Testis (tissue), 3 donors: ENCODE results near the gene DAPK3. TPM values are rescaled to one million over a fixed set of nuclear protein-coding genes. Genes with fewer than 3 reads are reported as not detected.
"Not testable (repeated sequence)": the region's sequence is repeated elsewhere in the genome, so short reads cannot be mapped to it uniquely, and the experiment has no call there.

Source experiments
- DNase-seq: peaks from one replicate; pipeline ENCODE4 v3.0.0-alpha.2; 2019
- H3K27ac ChIP-seq, 2 donors: fragments of 200-600 bp; sonication (generic); one replicate each; pipeline ENCODE4 v1.5.1; 2019
- H3K27me3 ChIP-seq: fragments of 200-600 bp; sonication (generic); one replicate; pipeline ENCODE4 v1.5.1; 2019
- H3K36me3 ChIP-seq: fragments of 200-600 bp; sonication (generic); one replicate; pipeline ENCODE4 v1.5.1; 2017; ENCODE audit warnings: low read depth; ENCODE audit errors: missing control alignments
- H3K4me1 ChIP-seq: fragments of 200-600 bp; sonication (generic); one replicate; pipeline ENCODE4 v1.5.1; 2019
- H3K4me3 ChIP-seq, 2 donors: fragments of 200-600 bp; sonication (generic); one replicate each; pipeline ENCODE4 v1.5.1; 2017 to 2019
- H3K9me3 ChIP-seq: fragments of 200-600 bp; sonication (generic); one replicate; pipeline ENCODE4 v1.5.1; 2017
- CTCF ChIP-seq, 3 experiments: fragments of 450-650 bp in 2 of 3; fragments of 200-600 bp in 1 of 3; sonication (generic) in 1 of 3; IDR thresholded peaks; one replicate each; pipeline ENCODE4 v1.5.1; 2016 to 2019; ENCODE audit warnings: antibody characterized with exemption in 3 of 3, mild to moderate bottlenecking in 2 of 3, moderate library complexity in 1 of 3
- POLR2A ChIP-seq: fragments of 450-650 bp; IDR thresholded peaks from one replicate; pipeline ENCODE4 v1.6.1; 2017; ENCODE audit warnings: antibody characterized with exemption, mild to moderate bottlenecking, moderate library complexity
- WGBS, 2 donors: methylation state at CpG; one replicate each; pipeline ENCODE4 v1.1.5; 2018; 5-methylcytosine and 5-hydroxymethylcytosine counted together
- intact Hi-C: fragments of 100-400 bp; cut with DNase I; formaldehyde crosslinking; loops from one replicate; pipeline ENCODE4 v1.15.1; 2023; ENCODE audit warnings: low total_unique reads
- polyA plus RNA-seq: library from polyadenylated mRNA; stranded (reverse); fragments of 350-450 nt; fragmentation: Illumina TruSeq; extraction: RNeasy Lipid Tissue Mini Kit (QIAGEN cat#74804); gene quantifications from one replicate; pipeline ENCODE4 v1.2.3, GENCODE V29; 2014; ENCODE audit warnings: low read depth, low replicate concordance; ENCODE audit not compliant: insufficient read depth
- total RNA-seq, 2 donors: library from RNA; depleted of rRNA; stranded (reverse); fragments of >200 nt; gene quantifications; one replicate each; pipeline ENCODE4 v1.2.3, GENCODE V29; 2016

The DAPK3 gene
- total and polyA plus RNA-seq, 3 donors from 2014 or later, result 89.8 to 111 (median 102) TPM

GRCh38 chr19:3945838-3946237, 25.1 kb downstream of the DAPK3 start:
- H3K4me1 ChIP-seq, result peaks cover 8% of the 10 kb centered on the region
- 44 to 47% methylated on average over 2 of the region's 2 CpGs for WGBS, 2 donors
- H3K27ac ChIP-seq, result no peak overlapping the region
- H3K9me3 ChIP-seq, result no peaks in the 10 kb centered on the region
- no peak overlapping the region for H3K4me3 ChIP-seq
- intact Hi-C loops, result no loop called here
- no peaks in the 10 kb centered on the region for H3K27me3 ChIP-seq
- H3K36me3 ChIP-seq, result no peaks in the 10 kb centered on the region
- DNase-seq, result no peak
- TF ChIP-seq CTCF (IDR thresholded peaks at IDR 0.05) (no peak), POLR2A (no peak)

- Histone ChIP-seq H3K36me3 (no peaks in the 10 kb centered on the region), H3K27me3 (no peaks in the 10 kb centered on the region), H3K27ac (no peak overlapping the region), H3K4me1 (no peaks in the 10 kb centered on the region), H3K4me3 (no peak overlapping the region), H3K9me3 (no peaks in the 10 kb centered on the region)
- TF ChIP-seq POLR2A, result no peak
- no peak for TF ChIP-seq CTCF (IDR thresholded peaks at IDR 0.05)
- intact Hi-C loops, result no loop called here
- DNase-seq, result no peak
- WGBS, 2 donors, result 77 to 83% methylated on average over 11 of the region's 11 CpGs
These were observed 26.7 kb downstream of the DAPK3 start for GRCh38 chr19:3944018-3944721.

- 82 to 88% methylated on average over 8 of the region's 8 CpGs for WGBS, 2 donors
- H3K36me3 ChIP-seq, result no peaks in the 10 kb centered on the region
These were observed 28.0 kb downstream of the DAPK3 start for GRCh38 chr19:3942790-3943409.

GRCh38 chr19:3938300-3938950, 32.5 kb downstream of the DAPK3 start:
- H3K27me3 ChIP-seq, H3K4me1 ChIP-seq, H3K36me3 ChIP-seq, H3K27ac ChIP-seq, DNase-seq, H3K9me3 ChIP-seq, intact Hi-C loops, H3K4me3 ChIP-seq: not testable (repeated sequence)
- WGBS, 2 donors, result 92% methylated on average over 22 of the region's 22 CpGs

More at GRCh38 chr19:3942790-3943409, 28.0 kb downstream of the DAPK3 start:
- Histone ChIP-seq H3K4me3 (no peak overlapping the region), H3K27me3 (no peaks in the 10 kb centered on the region), H3K27ac (no peak overlapping the region), H3K4me1 (no peaks in the 10 kb centered on the region), H3K9me3 (no peaks in the 10 kb centered on the region)
- intact Hi-C loops, result no loop called here
- no peak for TF ChIP-seq POLR2A
- no peak for TF ChIP-seq CTCF (IDR thresholded peaks at IDR 0.05)
- no peak for DNase-seq
